HG03460 (cell line): ENCODE data around the gene ANKRD34A.

Experiments
- ATAC-seq: cut with Tn5 transposase; IDR thresholded peaks from one replicate; pipeline ENCODE4 v1.9.1; 2021; ENCODE audit not compliant: unreplicated experiment

The ANKRD34A gene

DNA sequence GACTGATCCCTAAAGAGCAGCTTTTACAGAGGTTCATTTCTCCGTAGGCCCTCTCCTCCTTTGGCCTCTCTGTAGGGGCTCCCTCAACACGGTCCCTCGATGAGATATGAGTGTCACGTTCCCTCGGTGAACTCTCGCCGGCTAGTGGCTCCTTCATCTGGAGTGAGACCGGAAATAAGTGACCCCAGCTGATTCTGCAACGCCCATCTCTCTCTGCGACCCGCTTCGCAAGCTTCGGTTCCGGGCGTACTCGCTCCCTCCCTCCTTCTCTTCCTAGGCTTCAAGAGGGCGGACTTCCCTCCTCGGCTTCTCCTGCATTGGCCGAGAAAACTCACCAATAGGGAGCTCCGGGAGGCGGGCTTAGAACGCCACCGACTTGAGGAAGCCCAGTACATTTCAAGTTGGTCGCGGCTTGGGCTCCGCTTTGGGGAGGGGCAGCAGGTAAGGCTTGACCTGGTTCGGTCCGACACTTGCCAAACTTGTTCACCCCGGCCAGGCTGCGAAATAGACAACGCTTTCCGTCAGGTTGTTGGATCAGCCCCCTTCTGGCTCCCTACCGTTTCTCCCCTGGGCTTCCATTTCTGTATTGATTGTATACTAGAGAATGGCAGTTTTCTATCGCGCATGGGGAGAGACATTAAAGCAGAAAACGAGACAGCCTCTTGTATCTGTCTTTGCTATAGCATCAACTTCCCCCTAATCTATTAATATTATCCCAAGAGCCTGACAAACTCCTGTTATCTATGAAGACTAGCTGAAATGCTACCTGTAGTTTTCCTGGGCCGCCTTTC, at the start of gene ANKRD34A, which contains the start of gene POLR3GL:
Gene ANKRD34A (minus strand): TSS at position 248 of the 791 bp plus-strand sequence. CDS start 2,816 bp downstream, outside the sequence.
Gene POLR3GL (plus strand): TSS at position 363 of the 791 bp plus-strand sequence. CDS start 10,176 bp downstream, outside the sequence.
- peak; percentile 87 for ATAC-seq

DNA sequence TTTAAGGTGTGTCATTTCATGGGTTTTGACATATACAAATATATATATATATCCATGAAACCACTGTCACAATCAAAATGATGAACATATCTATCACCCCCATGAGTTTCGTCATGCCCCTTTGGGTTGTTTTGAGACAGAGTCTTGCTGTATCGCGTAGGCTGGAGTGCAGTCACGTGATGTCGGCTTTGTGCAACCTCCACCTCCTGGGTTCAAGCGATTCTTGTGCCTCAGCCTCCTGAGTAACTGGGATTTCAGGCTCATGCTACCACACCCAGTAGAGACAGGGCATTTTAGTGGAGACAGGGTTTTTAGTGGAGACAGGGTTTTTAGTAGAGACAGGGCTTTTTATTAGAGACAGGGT, 49.2 kb upstream of the ANKRD34A start:
- ATAC-seq: no peak

DNA sequence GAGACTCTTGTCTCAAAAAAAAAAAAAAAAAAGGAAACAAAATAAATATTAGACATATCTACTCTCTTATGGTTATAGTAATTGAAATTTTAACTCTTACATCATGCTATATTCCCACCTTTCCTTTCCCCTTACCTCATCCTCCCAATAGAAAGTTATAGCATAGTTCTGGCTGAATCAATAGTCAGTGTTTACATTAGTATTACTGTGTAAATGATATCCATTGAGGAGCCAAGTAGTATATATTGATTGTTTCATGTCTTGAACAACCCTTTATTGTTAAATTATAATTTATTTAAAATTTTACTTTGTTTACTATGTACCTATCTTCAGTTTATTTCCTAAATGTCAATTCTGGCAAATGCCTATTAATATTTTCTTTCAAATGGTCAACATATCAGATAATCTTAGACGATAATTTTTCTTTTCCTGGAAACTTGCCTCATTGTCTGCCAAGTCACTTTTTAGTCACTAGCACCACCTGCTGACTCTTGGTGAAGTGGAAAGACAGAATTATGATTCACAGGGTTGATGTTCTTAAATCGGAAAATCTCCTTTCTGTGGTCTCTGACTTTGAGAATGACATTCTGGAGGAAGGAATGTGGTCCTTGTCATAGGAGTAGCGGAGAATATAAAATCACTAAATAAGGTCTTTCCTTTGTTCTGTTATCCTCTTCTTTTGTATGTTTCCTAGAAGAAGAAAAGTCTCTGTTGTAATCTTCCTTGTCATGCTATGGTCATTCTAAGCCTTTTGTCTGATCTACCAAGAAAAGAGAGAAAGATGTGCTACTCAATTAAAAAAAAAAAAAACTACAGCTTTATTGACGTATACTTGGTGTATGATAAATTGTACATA, 48.6 kb upstream of the ANKRD34A start:
- no peak for ATAC-seq

DNA sequence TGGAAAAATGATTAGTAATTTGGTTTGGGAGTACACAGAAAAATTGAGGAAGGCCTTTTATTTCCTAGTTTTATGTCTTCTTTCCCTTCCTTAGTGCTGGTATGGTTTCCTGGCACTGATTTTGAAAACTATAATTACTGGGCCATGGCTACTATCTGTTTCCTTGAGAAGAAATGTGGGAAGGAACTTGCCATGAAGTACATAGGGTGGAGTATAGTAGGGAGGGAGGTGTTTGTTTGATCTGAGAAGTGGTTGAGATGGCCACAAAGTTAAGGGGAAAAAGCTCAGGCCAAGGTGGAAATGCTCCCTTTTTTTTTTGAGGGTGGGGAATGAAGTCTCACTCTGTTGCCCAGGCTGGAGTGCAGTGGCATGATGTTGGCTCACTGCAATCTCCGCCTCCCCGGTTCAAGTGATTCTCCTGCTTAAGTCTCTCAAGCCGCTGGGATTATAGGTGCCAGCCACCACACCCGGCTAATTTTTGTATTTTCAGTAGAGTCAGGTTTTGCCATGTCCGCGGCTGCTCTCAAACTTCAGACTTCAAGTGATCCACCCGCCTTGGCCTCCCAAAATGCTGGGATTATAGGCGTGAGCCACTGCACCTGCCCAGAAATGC, 45.9 kb upstream of the ANKRD34A start:
- no peak for ATAC-seq

DNA sequence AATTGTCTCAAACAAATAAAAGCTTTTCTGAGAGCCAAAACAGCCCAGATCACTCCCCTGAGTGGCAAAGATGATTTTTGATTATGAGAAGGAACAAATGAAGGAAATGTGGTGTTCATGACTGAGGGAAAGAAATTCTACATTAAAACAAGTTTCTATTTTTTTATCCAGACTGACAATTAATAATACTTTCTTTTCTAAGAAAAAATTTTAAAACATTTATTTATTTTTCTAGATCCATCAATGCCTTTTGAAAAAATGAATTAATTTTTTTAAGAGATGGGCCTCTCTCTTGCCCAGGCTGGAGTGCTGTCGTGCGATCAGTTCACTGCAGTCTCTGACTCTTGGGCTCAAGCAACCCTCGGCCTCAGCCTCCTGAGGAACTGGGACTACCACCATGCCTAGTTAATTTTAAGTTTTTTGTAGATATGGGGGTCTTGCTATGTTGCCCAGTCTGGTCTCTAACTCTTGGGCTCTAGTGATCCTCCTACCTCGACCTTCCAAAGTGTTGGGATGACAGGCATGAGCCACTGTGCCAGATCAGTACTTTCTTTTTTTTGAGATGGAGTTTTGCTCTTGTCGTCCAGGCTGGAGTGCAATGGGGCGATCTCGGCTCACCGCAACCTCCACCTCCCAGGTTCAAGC, 43.2 kb upstream of the ANKRD34A start:
- ATAC-seq: no peak

DNA sequence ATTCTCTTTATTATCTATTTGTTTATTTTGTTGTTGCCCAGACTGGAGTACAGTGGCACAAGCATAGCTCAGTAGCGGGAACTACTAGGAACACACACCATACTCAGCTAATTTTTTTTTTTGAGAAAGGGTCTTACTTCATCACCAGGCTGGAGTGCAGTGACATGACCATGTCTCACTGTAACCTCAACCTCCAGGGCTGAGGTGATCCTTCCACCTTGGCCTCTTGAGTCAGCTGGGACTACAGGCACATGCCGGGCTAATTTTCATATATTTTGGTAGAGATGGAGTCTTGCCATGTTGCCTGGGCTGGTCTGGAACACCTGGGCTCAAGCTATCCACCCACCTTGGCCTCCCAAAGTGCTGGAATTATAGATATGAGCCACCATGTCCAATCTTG, 37.3 kb upstream of the ANKRD34A start:
- ATAC-seq: no peak

DNA sequence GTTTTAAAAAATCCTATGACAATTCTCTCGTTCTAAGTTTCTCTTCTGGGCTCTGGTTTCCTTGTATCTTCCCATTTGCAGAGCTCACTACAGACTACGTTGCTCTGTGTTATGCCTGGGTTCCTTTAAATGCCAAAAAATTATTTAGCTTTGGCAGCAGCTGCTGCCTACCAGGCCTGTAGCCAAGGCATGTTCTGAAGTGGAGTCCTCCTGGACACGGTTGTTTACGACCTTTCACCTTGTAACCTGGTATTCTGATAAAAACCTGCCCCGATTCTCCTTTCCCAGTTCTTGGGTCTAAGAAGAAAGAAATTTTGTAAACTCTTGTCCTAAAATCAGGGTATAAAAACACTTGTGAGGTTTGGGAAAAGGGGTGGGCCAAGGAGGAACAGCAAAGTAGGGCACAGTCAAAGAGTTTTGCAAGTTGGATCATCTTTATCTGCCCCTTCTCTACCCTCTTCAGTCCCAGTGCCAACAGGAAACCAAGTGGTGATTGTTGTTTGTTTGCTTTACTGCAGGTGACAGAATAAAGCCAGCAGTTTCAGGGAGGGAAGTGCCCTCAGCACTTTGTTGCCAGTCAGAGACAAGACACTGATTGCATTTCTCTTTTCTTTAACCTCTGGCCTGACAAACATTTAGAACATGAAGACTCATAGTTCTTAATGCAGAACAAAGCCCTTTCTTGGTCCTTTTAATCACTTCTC, 35.1 kb upstream of the ANKRD34A start:
- no peak for ATAC-seq

DNA sequence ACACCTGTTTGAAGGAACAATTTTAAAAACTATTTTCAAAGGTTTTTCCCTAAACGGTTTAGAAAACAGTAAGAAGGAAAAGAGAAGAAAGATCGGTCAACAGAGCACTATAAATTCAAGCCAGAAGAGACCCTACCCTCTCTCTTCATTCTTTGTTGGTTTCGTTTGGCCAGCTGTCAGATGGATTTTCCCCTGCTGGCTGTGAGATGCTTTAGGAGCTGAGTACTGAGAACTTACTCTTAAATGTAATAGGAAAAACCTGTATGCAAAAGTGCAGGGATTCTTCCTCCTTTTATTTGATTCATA, 33.3 kb upstream of the ANKRD34A start:
- no peak for ATAC-seq

DNA sequence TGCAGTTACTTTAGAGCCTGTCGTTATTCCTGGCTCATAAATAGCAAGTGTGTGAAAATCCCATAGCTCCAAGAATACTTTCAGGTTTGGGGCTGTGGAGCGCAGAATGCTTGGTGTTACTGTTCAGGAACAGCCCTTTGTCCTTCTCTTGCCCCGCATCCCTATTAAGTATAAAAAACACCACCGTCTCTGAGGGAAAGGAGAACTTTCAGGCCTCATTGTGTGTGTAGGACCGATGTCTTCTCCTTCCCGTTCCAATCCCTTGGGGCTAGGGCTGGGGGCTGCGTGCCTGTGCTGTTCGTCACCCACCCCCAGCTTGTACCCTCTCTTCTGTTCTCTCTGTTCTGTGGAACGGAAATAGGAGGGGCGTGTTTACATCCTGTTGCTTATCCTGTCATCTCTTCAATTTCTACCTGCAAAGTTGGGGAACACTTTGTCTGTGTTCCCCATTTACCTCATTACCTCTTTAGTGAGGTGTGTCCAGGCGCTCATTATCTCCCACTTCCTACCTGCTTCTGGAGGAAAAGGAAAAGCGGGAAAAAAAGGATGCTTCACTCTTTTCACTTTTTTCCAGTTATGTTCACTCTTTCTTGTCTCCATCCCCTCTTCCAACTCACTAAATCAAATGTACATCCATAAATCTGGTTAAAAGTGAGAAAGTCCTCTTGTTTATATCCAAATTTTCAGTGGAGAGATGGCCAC, 32.8 kb upstream of the ANKRD34A start:
- peak; percentile 31 for ATAC-seq

DNA sequence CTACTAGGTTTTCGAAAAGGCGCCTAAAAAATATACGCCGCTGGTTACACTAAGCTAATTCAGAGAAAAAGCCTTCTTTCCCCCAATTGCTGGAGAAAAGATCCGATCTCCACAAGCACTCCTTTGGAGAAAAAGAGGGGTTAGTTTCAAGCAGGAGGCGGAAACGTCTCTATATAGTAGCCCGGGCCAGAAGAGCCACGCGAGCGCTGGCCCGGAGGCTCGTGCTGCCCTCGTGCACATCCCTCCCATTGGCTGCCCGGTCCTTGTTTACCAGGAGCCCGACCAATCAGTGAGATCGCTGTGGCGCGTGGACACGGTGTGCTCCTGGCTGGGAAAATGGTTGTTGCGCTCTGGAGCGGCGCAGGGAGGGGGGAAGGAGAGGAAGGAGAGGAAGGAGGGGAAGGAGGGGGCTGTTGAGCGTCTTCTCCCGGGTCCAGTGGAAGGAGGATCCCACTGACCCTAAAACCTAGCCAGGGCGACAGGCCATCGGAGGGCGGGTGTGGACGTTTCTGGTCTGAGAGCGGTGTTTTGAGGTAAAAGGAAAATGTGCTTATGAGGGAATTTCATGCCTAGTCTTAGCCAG, 32.1 kb upstream of the ANKRD34A start, which contains the start of gene TXNIP:
Gene TXNIP (minus strand): TSS at position 147 of the 583 bp plus-strand sequence. CDS start 313 bp downstream, outside the sequence.
- ATAC-seq: peak; percentile 86

DNA sequence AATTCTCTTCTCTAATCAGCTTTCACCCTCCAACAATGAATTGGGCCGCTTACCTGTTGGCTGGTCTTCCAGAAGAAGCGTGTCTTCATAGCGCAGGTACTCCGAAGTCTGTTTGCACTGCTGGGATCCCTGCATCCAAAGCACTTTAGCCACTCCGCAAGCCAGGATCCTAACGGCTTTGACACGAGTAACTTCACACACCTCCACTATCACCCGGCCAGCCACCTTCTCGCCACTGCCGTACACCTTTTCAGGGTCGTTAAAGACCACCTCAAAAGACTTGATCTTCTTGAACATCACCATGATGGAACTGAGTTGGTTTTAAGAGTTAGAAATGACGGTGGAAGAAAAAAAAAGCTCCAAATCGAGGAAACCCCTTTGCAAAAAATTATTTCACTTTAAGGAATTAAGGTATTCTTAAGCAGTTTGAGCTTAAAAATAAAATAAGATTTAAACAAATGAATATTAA, 31.6 kb upstream of the ANKRD34A start:
- no peak for ATAC-seq

DNA sequence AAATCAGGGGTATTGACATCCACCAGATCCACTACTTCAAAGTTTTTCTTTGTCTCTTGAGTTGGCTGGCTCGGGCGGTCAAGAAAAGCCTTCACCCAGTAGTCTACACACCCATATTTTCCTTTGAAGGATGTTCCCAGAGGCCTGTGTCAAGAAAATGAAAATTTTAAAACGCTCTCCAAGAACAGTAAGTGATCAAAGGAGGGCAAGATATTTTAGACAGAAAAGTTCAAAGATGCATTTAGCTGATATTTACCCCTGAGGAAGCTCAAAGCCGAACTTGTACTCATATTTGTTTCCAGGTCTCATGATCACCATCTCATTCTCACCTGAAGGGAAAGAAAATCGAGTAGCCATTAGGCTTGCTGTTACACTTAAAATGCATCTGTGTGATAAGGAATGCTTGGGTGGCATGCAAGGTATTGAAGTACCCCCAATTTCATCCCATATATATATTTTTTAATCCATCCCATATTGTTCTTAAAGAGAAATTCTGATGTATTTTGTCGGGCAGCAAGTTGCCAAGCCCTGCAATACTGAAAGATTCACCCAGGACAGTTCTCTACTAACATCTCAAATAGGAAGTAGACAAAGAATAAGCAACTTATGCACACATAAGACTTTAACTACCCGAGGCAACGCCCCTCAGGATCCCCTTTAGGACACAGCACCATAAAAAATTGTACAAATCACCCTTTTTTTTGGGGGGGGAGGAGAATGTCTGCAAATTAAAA, 30.9 kb upstream of the ANKRD34A start:
- no peak for ATAC-seq

DNA sequence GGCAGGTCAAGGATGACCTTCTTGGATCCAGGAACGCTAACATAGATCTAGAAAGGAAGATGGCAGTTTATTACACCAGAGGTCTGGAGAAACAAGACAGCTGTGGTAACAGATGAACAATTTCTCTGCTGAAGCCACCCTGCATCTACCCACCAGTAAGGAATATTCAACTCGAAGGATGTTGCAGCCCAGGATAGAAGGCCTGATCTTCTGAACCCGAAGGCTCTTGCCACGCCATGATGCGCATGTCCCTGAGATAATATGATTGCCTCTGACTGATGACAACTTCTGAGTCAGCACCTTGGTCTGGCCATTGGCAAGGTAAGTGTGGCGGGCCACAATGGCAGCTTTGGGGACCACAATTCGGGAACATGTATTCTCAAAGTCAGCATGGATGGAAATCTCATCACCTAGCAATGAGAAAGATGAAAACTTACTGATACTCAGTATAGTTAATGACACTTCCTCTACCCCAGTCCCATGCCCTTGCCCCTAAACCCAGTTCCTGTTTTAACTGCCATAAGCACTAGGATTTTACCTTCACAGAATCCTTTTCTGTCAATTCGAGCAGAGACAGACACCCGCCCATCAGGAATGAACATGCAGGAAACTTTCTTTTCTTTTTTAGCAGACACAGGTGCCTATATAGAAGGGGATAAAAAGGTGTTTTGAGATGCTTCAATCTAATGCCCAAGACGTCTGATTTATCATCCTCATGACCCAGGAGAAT, 30.2 kb upstream of the ANKRD34A start:
- ATAC-seq: no peak

DNA sequence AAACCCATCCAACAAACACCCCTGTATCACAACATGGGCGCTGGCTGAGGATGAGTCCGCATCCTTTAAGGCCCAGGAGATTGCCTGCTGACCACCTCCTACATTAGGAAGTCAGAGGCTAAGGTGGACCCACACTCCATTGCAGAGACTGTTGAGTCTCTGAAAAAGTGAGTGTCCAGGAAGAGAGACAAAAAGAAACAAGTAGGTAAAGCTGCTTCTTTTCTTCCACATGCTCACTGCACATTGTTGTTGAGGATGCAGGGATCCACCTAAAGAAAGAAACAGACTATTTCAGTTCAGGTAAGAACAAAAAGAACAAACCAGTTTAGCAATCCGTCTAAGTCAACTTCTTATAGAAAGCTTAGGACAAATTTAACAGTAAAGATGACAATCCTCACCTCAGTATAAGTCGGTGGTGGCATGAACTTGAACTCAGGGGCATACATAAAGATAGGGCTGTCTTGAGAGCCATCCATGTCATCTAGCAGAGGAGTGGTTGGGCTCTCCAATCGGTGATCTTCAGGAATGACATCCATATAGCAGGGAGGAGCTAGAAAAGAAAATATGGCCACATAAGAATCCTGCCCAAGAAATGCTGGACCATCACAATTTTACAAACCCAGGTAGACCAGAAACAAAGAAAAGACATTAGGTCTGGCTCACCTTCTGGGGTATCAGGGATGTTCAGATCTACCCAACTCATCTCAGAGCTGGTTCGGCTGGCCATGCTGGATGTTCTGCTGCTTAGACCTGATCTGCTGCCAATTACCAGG, 29.4 kb upstream of the ANKRD34A start:
- no peak for ATAC-seq

DNA sequence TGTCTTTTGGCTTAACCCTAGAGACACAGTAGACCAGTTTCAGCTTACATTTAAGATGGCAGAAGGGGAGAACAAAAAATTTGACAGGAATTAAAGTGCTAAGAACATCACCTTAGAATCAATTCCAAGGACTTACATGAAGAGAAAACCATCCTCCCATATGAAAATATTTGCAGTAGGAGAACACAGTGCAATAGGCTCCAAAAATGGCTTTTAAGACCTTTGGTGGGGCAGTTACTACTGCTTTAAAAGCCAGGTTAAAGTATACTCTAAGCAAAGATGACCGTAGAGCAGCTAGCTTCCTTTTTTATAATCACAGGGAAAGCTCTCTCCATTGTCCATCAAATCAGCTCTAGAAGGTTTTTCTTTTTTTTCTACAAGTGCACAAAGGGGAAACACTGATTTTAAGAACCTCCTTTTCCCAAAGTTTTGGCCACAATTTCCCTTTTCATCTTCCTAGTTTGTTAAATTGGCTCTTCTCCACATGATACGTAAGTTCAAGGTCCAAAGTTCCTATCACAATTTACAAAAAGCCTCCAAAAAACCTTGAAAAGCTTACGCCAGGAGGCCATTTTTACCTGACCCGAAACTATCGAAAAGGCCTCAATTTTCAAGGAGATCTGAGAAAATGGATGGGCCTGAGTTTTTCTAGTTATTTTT, 28.7 kb upstream of the ANKRD34A start:
- no peak for ATAC-seq

DNA sequence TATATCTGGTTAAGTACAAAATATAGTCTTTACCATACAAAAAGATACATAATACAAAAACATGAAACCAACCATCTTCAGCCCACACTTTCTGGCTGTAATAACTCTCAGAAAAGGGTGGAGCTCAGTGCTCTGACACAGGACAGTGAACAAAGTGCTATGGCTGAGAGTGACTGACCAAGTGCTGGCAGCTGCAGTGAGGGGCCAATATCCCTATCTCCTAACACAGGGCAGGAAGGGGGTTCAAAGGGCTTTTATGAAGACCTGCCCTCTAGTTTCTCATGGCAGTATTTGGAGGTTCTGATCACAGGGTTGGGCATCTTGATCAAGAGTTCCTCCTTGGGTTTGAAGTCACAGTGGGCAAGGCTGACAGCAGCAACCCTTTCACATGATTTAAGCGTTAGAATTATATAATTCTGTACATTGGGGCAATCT, 28.1 kb upstream of the ANKRD34A start:
- no peak for ATAC-seq
